ENCODE data around the gene SPANXA2.
"Not testable (repeated sequence)": the region's sequence is repeated elsewhere in the genome, so short reads cannot be mapped to it uniquely, and the experiment has no call there.

SPANXA2 gene, protein sequence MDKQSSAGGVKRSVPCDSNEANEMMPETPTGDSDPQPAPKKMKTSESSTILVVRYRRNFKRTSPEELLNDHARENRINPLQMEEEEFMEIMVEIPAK

DNA sequence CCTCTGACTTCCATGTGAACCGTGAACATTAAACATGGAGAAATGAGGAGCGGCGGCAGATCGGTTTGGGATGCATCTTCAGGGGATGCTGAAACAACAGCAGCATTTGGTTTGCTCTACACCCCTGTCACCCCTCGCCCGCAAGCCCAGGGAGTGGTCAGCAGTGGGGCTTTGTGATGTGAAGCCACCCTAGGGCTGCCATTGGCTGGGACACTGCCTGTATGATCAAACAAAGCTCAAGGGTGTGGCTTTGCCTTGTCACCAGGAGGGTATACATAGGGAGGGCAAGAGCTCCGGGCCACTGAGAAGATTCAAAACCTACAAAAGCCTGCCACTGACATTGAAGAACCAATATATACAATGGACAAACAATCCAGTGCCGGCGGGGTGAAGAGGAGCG lies at the start of gene SPANXA2:
TSS of gene SPANXA2 (plus strand) at position 301 of the 400 bp plus-strand sequence. CDS start at position 361, 60 bp downstream.
- not testable (repeated sequence) for ATAC-seq

DNA sequence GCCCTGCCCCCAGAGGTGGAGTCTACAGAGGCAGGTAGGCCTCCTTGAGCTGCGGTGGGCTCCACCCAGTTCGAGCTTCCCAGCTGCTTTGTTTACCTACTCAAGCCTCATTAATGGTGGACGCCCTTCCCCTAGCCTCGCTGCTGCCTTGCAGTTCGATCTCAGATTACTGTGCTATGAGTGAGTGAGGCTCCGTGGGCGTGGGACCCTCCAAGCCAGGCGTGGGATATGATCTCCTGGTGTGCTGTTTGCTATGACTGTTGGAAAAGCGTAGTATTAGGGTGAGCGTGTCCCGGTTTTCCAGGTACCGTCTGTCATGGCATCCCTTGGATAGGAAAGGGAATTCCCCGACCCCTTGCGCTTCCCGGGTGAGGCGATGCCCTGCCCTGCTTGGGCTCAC lies 47.0 kb upstream of the SPANXA2 start:
- ATAC-seq, result not testable (repeated sequence)

DNA sequence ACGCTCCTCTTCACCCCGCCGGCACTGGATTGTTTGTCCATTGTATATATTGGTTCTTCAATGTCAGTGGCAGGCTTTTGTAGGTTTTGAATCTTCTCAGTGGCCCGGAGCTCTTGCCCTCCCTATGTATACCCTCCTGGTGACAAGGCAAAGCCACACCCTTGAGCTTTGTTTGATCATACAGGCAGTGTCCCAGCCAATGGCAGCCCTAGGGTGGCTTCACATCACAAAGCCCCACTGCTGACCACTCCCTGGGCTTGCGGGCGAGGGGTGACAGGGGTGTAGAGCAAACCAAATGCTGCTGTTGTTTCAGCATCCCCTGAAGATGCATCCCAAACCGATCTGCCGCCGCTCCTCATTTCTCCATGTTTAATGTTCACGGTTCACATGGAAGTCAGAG lies 4.9 kb upstream of the SPANXA2 start, which contains the start of gene SPANXA1:
TSS of gene SPANXA1 (minus strand) at position 101 of the 400 bp plus-strand sequence. CDS start at position 41, 60 bp downstream.
- not testable (repeated sequence) for ATAC-seq

DNA sequence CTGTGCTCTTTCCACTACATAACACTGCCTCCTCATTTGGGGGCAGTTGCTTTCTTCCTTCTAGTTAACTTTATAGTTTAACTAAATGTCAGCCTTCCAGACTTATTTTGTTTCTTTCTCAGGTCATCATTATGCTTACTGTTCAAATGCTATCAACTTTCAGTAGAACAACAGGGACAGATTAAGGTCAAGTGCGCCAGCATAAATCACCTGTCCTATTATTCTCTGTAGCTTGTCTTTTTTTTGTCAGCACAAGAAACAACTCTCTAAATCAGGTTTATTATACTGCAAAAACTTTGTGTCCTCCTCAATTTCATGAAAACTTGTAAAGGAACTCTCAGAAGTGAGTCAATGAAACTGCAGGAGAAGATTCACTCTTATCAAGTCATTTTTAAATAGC lies 19.6 kb downstream of the SPANXA2 start:
- TF ChIP-seq, protein P1, sequence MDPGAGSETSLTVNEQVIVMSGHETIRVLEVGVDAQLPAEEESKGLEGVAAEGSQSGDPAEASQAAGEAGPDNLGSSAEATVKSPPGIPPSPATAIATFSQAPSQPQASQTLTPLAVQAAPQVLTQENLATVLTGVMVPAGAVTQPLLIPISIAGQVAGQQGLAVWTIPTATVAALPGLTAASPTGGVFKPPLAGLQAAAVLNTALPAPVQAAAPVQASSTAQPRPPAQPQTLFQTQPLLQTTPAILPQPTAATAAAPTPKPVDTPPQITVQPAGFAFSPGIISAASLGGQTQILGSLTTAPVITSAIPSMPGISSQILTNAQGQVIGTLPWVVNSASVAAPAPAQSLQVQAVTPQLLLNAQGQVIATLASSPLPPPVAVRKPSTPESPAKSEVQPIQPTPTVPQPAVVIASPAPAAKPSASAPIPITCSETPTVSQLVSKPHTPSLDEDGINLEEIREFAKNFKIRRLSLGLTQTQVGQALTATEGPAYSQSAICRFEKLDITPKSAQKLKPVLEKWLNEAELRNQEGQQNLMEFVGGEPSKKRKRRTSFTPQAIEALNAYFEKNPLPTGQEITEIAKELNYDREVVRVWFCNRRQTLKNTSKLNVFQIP (CRISPR knock-in tag; IDR thresholded peaks at IDR 0.05; ENCODE audit: borderline replicate concordance, low read depth), result no peak
- no peak for TF ChIP-seq GLIS3 (CRISPR knock-in tag; IDR thresholded peaks at IDR 0.05)
- TF ChIP-seq ZNF565 (CRISPR knock-in tag; conservative IDR thresholded peaks at IDR 0.05; ENCODE audit: low read depth), result no peak
- TF ChIP-seq RARB (CRISPR knock-in tag; IDR thresholded peaks at IDR 0.05), result no peak
- no peak for ATAC-seq

DNA sequence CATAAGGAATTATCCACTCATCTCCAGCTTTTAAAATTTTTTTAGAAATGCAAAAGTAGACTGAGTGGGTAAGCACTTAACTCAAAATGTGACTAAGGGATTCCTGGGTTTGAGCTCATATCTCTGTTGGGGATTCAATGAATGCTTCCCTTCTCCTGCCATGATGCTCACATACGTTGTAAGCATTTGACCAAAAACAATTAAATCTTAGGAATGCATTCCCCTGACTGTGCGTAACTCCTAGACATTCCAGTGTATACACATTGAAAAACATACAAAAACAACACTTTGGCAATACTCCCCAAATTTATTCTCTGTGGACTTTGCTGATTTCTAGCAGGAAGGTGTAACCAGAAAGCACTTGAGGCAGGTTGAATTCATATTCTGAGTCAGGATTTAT lies 29.8 kb downstream of the SPANXA2 start:
- no peak for ATAC-seq
- TF ChIP-seq ESRRG (CRISPR knock-in tag; IDR thresholded peaks at IDR 0.05), result no peak
- no peak for TF ChIP-seq ISL1 (CRISPR knock-in tag; IDR thresholded peaks at IDR 0.05)

DNA sequence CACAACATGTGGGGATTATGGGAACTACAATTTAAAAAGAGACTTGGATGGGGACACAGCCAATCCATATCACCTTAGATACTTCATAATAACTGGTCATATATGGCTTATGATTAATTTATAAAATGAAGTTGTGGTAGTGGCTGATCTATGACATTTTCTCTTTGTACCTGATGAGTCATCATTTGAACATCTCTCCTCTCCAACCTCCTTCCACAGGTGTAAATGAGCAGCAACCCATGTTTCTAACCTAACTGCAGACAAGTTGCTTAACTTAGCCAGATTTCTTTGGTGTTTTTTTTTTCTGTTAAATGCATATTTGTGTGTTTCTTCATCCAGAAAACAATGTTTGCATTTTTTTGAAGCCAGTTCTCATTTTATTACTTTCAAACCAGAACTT lies 42.6 kb downstream of the SPANXA2 start:
- TF ChIP-seq ZFP3 (CRISPR knock-in tag; IDR thresholded peaks at IDR 0.05) (no peak), OSR1 (CRISPR knock-in tag; IDR thresholded peaks at IDR 0.05) (no peak), ZNF8 (CRISPR knock-in tag; IDR thresholded peaks at IDR 0.05) (no peak), ESRRG (CRISPR knock-in tag; IDR thresholded peaks at IDR 0.05) (no peak), ARNTL (CRISPR knock-in tag; IDR thresholded peaks at IDR 0.05; ENCODE audit: borderline replicate concordance, low read depth) (no peak), CSDC2 (CRISPR knock-in tag; IDR thresholded peaks at IDR 0.05) (no peak), ZFP30 (CRISPR knock-in tag; IDR thresholded peaks at IDR 0.05) (no peak), BACH2 (CRISPR knock-in tag; IDR thresholded peaks at IDR 0.05; ENCODE audit: borderline replicate concordance) (no peak), TOX (CRISPR knock-in tag; IDR thresholded peaks at IDR 0.05; ENCODE audit: borderline replicate concordance) (no peak), GLIS3 (CRISPR knock-in tag; IDR thresholded peaks at IDR 0.05) (no peak), ZNF70 (CRISPR knock-in tag; IDR thresholded peaks at IDR 0.05) (no peak), ZNF565 (CRISPR knock-in tag; conservative IDR thresholded peaks at IDR 0.05; ENCODE audit: low read depth) (no peak), RARB (CRISPR knock-in tag; IDR thresholded peaks at IDR 0.05) (no peak), SNAI2 (CRISPR knock-in tag; IDR thresholded peaks at IDR 0.05) (no peak)
- TF ChIP-seq, protein P2, sequence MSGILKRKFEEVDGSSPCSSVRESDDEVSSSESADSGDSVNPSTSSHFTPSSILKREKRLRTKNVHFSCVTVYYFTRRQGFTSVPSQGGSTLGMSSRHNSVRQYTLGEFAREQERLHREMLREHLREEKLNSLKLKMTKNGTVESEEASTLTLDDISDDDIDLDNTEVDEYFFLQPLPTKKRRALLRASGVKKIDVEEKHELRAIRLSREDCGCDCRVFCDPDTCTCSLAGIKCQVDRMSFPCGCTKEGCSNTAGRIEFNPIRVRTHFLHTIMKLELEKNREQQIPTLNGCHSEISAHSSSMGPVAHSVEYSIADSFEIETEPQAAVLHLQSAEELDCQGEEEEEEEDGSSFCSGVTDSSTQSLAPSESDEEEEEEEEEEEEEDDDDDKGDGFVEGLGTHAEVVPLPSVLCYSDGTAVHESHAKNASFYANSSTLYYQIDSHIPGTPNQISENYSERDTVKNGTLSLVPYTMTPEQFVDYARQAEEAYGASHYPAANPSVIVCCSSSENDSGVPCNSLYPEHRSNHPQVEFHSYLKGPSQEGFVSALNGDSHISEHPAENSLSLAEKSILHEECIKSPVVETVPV (CRISPR knock-in tag; IDR thresholded peaks at IDR 0.05), result no peak
- TF ChIP-seq, protein P3, sequence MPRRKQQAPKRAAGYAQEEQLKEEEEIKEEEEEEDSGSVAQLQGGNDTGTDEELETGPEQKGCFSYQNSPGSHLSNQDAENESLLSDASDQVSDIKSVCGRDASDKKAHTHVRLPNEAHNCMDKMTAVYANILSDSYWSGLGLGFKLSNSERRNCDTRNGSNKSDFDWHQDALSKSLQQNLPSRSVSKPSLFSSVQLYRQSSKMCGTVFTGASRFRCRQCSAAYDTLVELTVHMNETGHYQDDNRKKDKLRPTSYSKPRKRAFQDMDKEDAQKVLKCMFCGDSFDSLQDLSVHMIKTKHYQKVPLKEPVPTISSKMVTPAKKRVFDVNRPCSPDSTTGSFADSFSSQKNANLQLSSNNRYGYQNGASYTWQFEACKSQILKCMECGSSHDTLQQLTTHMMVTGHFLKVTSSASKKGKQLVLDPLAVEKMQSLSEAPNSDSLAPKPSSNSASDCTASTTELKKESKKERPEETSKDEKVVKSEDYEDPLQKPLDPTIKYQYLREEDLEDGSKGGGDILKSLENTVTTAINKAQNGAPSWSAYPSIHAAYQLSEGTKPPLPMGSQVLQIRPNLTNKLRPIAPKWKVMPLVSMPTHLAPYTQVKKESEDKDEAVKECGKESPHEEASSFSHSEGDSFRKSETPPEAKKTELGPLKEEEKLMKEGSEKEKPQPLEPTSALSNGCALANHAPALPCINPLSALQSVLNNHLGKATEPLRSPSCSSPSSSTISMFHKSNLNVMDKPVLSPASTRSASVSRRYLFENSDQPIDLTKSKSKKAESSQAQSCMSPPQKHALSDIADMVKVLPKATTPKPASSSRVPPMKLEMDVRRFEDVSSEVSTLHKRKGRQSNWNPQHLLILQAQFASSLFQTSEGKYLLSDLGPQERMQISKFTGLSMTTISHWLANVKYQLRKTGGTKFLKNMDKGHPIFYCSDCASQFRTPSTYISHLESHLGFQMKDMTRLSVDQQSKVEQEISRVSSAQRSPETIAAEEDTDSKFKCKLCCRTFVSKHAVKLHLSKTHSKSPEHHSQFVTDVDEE (CRISPR knock-in tag; IDR thresholded peaks at IDR 0.05), result no peak
- TF ChIP-seq, protein P4, sequence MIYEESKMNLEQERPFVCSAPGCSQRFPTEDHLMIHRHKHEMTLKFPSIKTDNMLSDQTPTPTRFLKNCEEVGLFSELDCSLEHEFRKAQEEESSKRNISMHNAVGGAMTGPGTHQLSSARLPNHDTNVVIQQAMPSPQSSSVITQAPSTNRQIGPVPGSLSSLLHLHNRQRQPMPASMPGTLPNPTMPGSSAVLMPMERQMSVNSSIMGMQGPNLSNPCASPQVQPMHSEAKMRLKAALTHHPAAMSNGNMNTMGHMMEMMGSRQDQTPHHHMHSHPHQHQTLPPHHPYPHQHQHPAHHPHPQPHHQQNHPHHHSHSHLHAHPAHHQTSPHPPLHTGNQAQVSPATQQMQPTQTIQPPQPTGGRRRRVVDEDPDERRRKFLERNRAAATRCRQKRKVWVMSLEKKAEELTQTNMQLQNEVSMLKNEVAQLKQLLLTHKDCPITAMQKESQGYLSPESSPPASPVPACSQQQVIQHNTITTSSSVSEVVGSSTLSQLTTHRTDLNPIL (CRISPR knock-in tag; IDR thresholded peaks at IDR 0.05; ENCODE audit: low read depth), result no peak
- TF ChIP-seq, protein P5, sequence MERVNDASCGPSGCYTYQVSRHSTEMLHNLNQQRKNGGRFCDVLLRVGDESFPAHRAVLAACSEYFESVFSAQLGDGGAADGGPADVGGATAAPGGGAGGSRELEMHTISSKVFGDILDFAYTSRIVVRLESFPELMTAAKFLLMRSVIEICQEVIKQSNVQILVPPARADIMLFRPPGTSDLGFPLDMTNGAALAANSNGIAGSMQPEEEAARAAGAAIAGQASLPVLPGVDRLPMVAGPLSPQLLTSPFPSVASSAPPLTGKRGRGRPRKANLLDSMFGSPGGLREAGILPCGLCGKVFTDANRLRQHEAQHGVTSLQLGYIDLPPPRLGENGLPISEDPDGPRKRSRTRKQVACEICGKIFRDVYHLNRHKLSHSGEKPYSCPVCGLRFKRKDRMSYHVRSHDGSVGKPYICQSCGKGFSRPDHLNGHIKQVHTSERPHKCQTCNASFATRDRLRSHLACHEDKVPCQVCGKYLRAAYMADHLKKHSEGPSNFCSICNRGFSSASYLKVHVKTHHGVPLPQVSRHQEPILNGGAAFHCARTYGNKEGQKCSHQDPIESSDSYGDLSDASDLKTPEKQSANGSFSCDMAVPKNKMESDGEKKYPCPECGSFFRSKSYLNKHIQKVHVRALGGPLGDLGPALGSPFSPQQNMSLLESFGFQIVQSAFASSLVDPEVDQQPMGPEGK (CRISPR knock-in tag; IDR thresholded peaks at IDR 0.05; ENCODE audit: borderline replicate concordance), result no peak
- TF ChIP-seq, protein P1 (CRISPR knock-in tag; IDR thresholded peaks at IDR 0.05; ENCODE audit: borderline replicate concordance, low read depth), result no peak
- no peak for ATAC-seq

Measured in SK-N-SH treated with all-trans-retinoic acid at 6 μM for 48 hours (cell line).